Subcutaneous adipose tissue (tissue), 4 donors: Measurements from ENCODE around the gene PDPN. TPM values are rescaled to one million over a fixed set of nuclear protein-coding genes. Genes with fewer than 3 reads are reported as not detected.

Experiments
- total RNA-seq, 4 donors: library from RNA; depleted of rRNA; stranded (reverse); fragments of >200 nt; gene quantifications; one replicate each; pipeline ENCODE4 v1.1.0, GENCODE V29; 2016
- TF ChIP-seq, protein P1 (sequence below): fragments of 450-650 bp; IDR thresholded peaks from one replicate; pipeline ENCODE4 v1.5.1; 2016; ENCODE audit warnings: low read depth, mild to moderate bottlenecking, control low read depth, antibody characterized with exemption, moderate library complexity

Gene PDPN, protein sequence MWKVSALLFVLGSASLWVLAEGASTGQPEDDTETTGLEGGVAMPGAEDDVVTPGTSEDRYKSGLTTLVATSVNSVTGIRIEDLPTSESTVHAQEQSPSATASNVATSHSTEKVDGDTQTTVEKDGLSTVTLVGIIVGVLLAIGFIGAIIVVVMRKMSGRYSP
- 10 to 100 TPM in 1 of 4 donors, 1 to 10 TPM in 3; 6.6 to 12.1 (median 7.5) TPM for total RNA-seq

DNA sequence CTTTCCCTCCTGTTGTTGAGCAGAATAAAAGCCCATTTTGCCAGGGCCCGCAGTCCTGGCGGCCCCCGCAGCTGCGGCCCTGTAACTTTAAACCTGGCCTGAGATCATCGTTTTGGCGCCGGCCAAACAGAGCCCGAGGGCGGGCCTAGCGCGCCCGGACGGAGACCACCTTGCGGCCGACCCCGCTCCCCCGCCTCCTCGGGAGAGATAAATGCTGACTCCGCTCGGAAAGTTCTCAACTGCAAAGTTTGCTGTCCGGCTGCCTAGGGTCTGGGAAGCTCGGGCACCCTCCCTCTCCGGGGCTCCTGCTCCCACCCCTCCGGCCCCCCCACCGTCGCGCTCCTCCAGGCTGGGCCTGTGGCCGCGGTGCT lies at the start of gene PDPN:
Gene PDPN (plus strand): TSS at position 238 of the 371 bp plus-strand sequence. CDS start 202 bp downstream, outside the sequence.
- TF ChIP-seq, protein P1, sequence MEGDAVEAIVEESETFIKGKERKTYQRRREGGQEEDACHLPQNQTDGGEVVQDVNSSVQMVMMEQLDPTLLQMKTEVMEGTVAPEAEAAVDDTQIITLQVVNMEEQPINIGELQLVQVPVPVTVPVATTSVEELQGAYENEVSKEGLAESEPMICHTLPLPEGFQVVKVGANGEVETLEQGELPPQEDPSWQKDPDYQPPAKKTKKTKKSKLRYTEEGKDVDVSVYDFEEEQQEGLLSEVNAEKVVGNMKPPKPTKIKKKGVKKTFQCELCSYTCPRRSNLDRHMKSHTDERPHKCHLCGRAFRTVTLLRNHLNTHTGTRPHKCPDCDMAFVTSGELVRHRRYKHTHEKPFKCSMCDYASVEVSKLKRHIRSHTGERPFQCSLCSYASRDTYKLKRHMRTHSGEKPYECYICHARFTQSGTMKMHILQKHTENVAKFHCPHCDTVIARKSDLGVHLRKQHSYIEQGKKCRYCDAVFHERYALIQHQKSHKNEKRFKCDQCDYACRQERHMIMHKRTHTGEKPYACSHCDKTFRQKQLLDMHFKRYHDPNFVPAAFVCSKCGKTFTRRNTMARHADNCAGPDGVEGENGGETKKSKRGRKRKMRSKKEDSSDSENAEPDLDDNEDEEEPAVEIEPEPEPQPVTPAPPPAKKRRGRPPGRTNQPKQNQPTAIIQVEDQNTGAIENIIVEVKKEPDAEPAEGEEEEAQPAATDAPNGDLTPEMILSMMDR: no peak

DNA sequence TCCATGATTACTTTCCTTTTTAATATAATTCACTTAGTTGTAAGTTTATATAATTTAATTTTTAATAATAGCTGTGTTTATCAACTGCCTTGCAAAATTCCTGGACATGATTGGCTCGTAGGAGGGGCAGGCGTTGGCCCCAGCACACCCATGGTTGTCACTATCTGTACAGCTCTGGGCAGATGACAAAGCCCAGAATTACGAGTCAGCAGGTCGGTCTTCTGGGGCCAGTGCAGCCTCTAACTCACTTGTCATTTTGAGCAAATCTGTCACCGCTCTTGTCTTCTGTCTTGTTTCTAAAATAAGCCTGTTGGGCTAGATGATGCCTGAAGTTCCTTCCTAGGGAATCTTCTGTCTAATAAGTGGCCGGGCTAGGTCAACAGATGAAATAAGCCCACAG lies 48.4 kb upstream of the PDPN start:
- TF ChIP-seq, protein P1: no peak

DNA sequence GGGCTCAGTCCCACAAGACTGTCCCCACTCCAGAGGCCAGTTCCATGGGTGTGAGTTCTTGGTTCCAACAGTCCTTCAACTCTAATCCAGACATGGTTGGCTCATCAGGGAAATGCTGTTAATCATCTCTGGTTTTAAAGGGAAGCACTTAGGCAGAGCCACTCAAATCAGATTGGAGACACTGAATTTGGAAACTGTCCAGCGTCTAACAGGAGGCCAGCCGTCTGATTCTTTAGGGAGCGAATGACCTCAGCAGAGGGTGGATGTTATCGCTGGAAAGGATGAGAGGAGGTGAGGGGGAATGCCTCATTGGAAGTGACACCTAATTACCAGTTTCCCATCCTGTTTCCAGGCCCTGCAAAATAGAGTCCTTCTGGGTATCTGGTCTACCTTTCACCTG lies 47.1 kb upstream of the PDPN start:
- TF ChIP-seq, protein P1: no peak

DNA sequence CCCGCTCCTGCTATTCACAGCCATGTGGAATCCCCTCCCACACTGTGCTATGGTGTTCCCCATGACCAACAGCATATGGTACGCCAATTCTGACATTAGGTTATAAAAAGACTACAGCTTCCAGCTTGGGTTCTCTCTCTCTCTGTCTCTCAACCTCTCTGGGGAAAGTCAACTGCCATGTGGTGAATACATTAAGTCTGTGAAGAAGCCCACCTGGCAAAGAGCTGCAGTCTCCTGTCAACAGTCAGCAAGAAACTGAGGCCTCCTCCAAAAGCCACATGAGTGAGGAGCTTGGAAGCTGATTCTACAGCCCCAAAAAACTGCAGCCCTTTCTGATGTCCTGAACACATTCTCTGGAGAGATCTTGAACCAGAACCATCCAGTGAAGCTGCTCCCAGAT lies 44.8 kb upstream of the PDPN start:
- TF ChIP-seq, protein P1: no peak

DNA sequence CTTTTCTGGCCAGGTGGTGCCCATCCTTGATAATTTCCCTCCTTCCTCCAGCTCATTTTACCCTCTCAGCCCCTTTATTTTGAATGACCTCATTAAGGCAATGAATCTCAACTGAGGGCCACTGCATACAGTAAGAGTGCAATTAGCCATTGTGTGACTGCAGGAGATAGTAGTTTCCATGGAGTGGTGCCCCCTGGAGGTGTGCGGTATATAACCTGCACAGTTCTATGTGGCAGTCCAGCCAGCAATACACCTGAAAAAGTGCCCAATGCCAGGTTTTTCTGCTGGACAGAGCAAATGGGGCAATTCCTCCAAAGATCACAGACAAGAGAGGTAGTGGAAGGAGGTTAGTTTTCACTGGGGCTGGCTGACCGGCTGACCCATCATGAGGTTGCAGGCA lies 43.9 kb upstream of the PDPN start:
- TF ChIP-seq, protein P1: no peak

DNA sequence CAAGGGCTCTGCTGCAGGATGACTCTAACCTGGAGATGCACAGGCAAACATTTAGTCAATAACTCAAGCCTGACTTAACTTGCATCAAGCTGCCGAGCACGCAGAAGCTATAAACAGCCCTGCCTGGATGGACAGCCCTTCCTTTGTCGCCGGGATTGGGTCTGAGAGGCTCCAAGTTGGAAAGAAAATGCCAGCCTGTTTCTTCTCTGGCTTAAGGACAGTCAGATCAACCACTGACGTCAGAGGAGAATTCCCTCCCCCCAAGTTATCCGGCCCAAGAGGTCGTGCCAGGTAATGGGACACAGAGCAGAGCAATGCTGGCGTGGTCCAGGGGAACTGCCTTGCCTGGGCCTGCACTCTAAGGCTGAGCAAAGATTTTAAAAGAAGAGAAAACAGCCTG lies 42.8 kb upstream of the PDPN start:
- TF ChIP-seq, protein P1: no peak

DNA sequence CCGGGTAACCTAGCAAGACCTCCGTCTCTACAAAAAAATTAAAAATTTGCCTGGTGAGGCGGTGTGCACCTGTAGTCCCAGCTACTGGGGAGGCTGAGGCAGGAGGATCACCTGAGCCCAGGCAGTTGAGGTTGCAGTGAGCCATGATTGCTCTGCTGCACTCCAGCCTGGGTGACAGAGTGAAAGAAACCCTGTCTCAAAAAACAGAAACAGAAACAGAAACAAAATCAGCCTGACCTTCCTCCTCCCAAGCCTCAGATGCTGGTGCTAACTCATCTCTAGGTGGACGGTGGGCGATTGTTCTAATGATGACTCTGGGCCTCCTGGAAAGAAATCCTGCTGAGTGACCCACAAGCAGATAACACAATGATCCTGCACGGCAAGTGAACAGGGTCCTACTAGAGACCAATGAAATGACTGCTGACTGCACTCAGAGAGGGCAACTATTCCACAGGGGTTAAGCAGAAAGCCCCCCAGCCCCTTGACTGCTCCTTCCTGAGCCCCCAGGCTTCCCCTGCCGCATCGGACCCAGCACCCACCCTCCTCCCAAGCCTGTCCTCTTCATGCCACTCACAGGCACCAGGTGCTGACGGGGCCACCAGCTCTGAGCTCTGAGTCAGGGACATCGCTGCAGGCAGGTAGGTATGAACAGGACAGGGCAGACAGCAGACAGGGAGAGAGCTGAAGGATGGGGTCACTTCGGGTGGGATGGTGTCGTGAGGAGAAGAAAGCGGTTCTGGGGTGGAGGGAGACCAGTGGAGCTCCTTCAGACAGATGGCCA lies 42.0 kb upstream of the PDPN start:
- TF ChIP-seq, protein P1: no peak
